Measurements from ENCODE around the gene HSPA12A. TPM values are rescaled to one million over a fixed set of nuclear protein-coding genes. Genes with fewer than 3 reads are reported as not detected.

The HSPA12A gene
- total RNA-seq, 4 donors from 2014 or later, result 4.5 to 6.0 (median 4.9) TPM

DNA sequence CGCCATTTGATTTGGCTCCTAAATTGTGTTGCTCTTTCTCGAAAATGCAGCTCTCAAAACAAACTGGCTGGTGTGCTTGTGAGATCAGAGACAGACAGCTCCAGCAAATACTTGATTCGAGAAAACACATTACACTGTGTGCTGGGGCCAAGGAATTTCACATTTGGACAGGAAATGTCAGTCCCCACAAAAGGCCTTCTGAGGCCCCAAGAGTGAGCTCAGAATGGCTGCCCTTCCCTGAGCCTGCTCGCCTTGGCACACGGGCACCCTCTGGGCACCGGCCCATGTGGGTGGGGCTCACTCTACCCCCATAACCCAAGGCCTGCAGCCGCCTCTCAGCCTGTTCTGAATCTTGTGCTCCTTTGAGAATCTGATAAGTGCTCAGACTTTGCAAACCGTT, 13.9 kb upstream of the HSPA12A start:
- intact Hi-C loops (cut with DNase I; ENCODE audit: low total_unique reads), result no loop called here

DNA sequence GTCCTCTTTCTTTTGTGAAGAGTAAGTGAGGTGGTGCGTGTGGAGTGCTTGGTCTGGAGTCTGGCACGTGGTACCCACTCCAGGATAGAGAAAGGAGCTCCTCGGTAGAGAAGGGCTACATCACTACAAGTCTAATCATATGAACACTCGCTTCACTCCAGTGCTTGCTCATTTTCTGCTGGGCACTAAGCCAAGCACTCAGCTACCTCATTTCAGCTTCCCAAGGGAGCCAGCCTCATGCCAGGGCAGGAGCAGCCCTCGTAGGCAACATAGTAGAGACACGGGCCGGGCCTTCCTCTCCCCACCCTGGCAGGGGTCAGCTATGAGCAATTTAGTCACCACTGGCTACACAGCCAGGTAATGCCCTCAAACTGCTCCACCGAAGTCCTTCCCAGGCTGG, 11.4 kb upstream of the HSPA12A start:
- no peaks in the 10 kb centered on the region for H3K4me1 ChIP-seq
- H3K9me3 ChIP-seq, result no peaks in the 10 kb centered on the region
- intact Hi-C loops (cut with DNase I; ENCODE audit: low total_unique reads) (no loop called here), in situ Hi-C loops (cut with MboI; ENCODE audit: low sequenced_read_pairs in 4 of 4) (no loop called here)
- no peaks in the 10 kb centered on the region for H3K36me3 ChIP-seq
- no peak overlapping the region for H3K27ac ChIP-seq
- no peak for DNase-seq
- no peak for ATAC-seq
- TF ChIP-seq POLR2A (IDR thresholded peaks at IDR 0.05), result no peak
- TF ChIP-seq, protein P1, sequence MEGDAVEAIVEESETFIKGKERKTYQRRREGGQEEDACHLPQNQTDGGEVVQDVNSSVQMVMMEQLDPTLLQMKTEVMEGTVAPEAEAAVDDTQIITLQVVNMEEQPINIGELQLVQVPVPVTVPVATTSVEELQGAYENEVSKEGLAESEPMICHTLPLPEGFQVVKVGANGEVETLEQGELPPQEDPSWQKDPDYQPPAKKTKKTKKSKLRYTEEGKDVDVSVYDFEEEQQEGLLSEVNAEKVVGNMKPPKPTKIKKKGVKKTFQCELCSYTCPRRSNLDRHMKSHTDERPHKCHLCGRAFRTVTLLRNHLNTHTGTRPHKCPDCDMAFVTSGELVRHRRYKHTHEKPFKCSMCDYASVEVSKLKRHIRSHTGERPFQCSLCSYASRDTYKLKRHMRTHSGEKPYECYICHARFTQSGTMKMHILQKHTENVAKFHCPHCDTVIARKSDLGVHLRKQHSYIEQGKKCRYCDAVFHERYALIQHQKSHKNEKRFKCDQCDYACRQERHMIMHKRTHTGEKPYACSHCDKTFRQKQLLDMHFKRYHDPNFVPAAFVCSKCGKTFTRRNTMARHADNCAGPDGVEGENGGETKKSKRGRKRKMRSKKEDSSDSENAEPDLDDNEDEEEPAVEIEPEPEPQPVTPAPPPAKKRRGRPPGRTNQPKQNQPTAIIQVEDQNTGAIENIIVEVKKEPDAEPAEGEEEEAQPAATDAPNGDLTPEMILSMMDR (IDR thresholded peaks at IDR 0.05 in 4 of 5, conservative IDR thresholded peaks at IDR 0.05 in 1 of 5), result no peak
- no peaks in the 10 kb centered on the region for H3K27me3 ChIP-seq
- no peak overlapping the region for H3K4me3 ChIP-seq

More for the DNA sequence above, 13.9 kb upstream of the HSPA12A start:
- TF ChIP-seq, protein P1 (IDR thresholded peaks at IDR 0.05 in 4 of 5, conservative IDR thresholded peaks at IDR 0.05 in 1 of 5), result no peak
- TF ChIP-seq POLR2A (IDR thresholded peaks at IDR 0.05), result no peak
- Histone ChIP-seq H3K36me3 (no peaks in the 10 kb centered on the region), H3K9me3 (no peaks in the 10 kb centered on the region), H3K4me1 (no peaks in the 10 kb centered on the region), H3K27ac (no peak overlapping the region), H3K4me3 (no peak overlapping the region), H3K27me3 (no peaks in the 10 kb centered on the region)
- in situ Hi-C loops (cut with MboI; ENCODE audit: low sequenced_read_pairs in 4 of 4), result no loop called here
- ATAC-seq, result no peak
- DNase-seq, result no peak

DNA sequence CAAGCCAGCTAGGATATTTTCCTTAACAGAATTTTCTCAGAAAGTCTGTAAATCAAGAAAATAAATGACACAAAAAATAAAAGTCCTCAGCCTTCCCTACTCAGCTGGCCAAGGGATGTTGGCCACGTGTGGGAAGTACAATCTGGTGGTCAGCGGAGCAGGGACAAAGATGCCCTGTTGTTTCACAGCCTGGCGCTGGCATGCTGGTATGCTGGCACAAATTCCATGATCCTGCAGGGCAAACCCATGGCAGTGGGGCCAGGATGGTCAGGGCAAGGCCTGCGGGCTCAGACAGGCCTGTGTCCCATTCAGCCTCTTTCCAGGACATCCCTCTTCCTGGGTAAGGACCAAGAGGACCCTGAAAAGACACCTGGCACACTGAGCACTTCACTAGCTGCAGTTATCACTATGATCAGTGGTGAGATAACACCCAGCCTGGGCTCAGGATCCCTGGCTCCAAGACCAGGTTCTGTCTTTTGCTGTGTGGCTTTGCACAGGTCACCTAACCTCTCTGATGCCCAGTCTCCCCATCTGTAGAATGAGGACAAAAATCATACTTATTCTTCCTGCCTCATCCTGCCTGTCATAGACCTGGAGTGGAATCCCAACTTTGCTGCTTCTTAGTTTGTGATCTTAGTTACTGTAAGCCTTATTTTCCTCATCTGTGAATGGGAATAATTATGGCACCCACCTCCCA, 10.8 kb upstream of the HSPA12A start:
- no peak for DNase-seq
- Histone ChIP-seq H3K4me3 (no peak overlapping the region), H3K4me1 (no peaks in the 10 kb centered on the region), H3K27ac (no peak overlapping the region), H3K36me3 (no peaks in the 10 kb centered on the region), H3K27me3 (no peaks in the 10 kb centered on the region), H3K9me3 (no peaks in the 10 kb centered on the region)
- no peak for ATAC-seq
- intact Hi-C loops (cut with DNase I; ENCODE audit: low total_unique reads) (no loop called here), in situ Hi-C loops (cut with MboI; ENCODE audit: low sequenced_read_pairs in 4 of 4) (no loop called here)
- TF ChIP-seq POLR2A (IDR thresholded peaks at IDR 0.05), result no peak
- TF ChIP-seq, protein P1 (IDR thresholded peaks at IDR 0.05 in 4 of 5, conservative IDR thresholded peaks at IDR 0.05 in 1 of 5), result no peak

DNA sequence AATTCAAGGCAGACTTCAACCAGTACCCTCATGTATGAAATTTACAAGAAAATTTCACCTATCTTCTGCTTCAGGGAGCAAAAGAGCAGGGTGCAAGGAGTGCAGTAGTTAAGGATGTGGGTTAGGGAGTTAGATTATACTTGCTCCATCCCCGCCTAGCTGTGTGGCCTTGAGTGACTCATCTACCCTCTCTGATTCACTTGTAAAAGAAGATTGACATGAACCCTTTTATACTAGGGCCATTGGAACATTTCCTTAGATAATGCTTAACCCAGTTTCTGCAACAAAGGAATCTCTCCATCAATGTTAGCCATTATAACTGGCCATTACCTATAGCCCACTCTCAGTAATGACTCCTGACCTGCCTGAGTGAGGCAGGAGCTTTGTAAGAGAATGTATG, 10.2 kb upstream of the HSPA12A start:
- in situ Hi-C loops (cut with MboI; ENCODE audit: low sequenced_read_pairs in 4 of 4), result no loop called here
- DNase-seq, result no peak
- Histone ChIP-seq H3K4me1 (no peaks in the 10 kb centered on the region), H3K27ac (no peak overlapping the region), H3K36me3 (no peaks in the 10 kb centered on the region), H3K4me3 (no peak overlapping the region), H3K9me3 (no peaks in the 10 kb centered on the region), H3K27me3 (no peaks in the 10 kb centered on the region)
- no peak for ATAC-seq
- no peak for TF ChIP-seq POLR2A (IDR thresholded peaks at IDR 0.05)
- TF ChIP-seq, protein P1 (IDR thresholded peaks at IDR 0.05 in 4 of 5, conservative IDR thresholded peaks at IDR 0.05 in 1 of 5), result no peak
- intact Hi-C loops (cut with DNase I; ENCODE audit: low total_unique reads), result no loop called here

DNA sequence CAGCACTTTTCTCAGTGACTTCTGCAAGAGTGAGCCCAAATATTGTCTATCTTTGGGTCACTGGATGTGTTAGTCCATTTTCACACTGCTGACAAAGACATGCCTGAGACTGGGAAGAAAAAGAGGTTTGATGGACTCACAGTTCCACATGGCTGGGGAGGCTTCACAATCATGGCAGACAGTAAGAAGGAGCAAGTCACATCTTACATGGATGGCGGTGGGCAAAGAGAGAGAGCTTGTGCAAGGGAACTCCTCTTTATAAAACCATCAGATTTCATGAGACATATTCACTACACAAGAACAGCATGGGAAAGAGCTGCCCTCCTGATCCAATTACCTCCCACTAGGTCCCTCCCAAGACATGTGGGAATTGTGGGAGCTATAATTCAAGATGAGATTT, 6.1 kb upstream of the HSPA12A start:
- no peaks in the 10 kb centered on the region for H3K9me3 ChIP-seq
- in situ Hi-C loops (cut with MboI; ENCODE audit: low sequenced_read_pairs in 4 of 4) (no loop called here), intact Hi-C loops (cut with DNase I; ENCODE audit: low total_unique reads) (loop anchor here (10.0 kb wide), 1 partner anchor 1296 kb away; the partner anchor contains the start of gene RAB11FIP2)
- ATAC-seq, result no peak
- no peaks in the 10 kb centered on the region for H3K27me3 ChIP-seq
- TF ChIP-seq POLR2A (IDR thresholded peaks at IDR 0.05), result no peak
- TF ChIP-seq, protein P1 (IDR thresholded peaks at IDR 0.05 in 4 of 5, conservative IDR thresholded peaks at IDR 0.05 in 1 of 5), result no peak
- no peak overlapping the region for H3K4me3 ChIP-seq
- no peak overlapping the region for H3K27ac ChIP-seq
- no peak for DNase-seq
- no peaks in the 10 kb centered on the region for H3K36me3 ChIP-seq
- peaks cover 0 to under 1% of the 10 kb centered on the region in 2 donors for H3K4me1 ChIP-seq
